Activated T-cell treated with anti-CD3 and anti-CD28 coated beads for 1 hour (primary cell): Measurements from ENCODE around the gene RPS21.

Source experiments
- DNase-seq: peaks from one replicate; pipeline ENCODE4 v3.0.0-alpha.2; 2020; ENCODE audit warnings: low read depth

Gene RPS21

DNA sequence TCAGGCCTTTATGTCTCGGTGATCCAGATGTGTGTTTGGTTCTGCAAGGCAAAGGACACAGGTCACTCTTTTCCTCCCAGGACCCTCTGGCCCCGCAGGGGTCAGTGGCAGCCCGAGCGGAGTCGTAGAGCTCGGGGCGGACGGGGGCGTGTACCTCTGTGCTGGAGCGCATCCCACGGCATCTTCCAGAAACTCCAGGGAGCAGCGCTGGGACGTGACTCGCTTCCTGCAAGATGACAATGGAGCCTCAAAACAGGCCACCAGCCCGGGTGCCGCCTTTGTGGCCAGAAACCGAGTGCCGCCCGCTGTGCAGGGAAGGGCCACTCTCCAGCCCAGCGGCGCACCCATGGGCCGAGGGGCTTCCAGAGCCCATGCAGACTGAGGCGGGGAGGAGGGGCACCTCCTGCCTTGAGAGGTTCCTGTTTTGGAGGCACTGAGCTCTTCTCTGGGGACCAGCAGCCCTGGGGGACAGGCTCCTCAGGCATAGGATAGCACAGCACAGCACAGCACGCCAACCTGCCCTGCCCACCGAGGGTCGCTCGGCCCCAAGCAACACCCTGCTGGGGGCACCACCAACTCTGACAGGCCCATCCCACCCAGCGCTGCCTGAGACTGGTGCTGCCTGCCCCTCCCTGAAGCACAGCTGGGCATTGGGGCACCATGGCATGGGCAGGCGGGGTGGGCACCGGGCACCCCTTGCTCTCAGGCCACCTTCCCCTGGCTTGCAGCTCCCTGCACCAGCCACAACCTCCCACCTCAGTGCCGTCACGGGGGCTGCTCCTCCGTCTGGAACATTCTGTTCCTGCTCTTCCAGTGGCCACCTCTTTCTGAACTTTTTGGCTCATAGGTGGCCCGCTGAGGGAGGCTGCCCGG is 9.7 kb downstream of the RPS21 start:
- no peak for DNase-seq

GRCh38 chr20:62398120-62398821 is 11.4 kb downstream of the RPS21 start:
- DNase-seq: no peak

- DNase-seq: no peak
These were observed 13.1 kb downstream of the RPS21 start for GRCh38 chr20:62400021-62400420.

DNA sequence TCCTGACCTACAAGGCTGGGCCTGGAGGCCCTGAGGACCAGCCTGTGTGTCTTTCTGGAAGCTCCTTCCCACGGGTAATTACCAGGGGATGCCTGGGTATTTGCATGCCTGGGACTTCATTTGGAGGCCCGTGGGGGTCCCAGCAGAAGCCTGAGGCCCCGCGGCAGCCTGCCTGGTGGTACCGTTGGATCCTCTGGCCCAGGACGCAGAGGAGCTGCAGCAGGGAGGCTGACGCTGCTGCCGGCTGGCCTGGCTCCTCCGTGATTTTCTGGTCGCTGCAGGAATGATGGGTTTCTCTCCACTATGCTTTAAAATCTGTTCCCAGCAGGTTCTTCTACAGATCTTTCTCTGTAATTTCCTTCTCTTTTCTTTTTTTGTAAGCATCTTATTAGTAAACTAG is 13.6 kb downstream of the RPS21 start:
- DNase-seq: no peak

DNA sequence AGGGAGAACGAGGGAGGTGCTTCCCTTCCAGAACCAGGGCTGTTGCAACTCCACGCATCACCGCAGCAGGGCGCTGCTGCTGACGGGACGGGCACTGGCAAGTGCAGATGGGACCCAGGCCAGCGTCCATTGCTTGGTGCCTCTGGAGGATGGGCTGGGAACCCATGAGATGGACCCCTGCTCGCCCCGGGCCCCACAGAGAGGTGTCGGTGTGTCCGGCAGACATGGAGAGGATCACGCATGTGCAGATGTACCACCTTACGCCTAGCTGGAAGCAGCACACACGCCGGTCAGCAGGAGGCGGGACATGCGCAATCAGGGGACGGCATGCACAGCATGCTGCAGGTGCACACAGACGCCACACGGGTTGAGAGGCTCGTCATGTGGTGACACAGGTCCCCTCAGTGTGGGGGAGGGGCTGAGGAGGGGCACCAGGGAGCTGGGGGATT is 14.5 kb downstream of the RPS21 start:
- DNase-seq: no peak

GRCh38 chr20:62402456-62403150 is 15.7 kb downstream of the RPS21 start:
- DNase-seq: no peak

DNA sequence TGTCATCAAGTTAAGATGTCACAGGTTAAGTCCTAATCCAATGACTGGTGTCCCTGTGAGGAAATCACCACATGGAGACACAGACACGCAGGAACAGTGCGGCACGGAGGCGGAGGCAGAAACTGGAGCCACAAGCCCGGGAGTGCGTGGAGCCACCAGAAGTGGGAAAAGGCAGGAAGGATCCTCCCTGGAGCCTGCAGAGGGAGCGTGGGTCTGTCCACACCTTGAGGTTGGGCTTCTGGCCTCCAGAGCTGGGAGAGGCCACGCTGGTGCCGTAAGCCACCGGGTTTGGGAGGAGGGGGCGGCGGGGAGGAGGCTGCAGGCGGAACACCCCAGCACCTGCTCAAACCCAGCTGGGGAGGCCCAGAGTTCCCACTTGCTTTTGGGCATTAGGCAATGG is 16.4 kb downstream of the RPS21 start:
- no peak for DNase-seq

- DNase-seq: no peak
These were observed 17.3 kb downstream of the RPS21 start for GRCh38 chr20:62404112-62404665.

DNA sequence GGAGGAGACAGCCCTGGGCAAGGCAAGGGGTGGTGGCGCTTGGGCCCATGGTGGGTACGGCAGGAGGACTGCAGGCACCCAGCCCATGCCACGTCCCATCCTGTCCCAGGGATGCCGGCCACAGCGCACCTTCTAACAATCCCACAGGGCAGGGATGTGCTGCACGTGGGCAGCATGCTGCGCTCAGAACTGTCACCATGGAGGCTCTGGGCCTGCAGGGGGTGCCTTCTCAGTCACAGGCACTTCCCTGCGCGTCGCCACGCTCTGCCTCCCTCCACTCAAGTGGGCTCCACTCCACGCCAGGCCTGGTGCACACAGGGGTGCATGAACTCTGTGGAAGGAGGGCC is 17.8 kb downstream of the RPS21 start:
- DNase-seq: no peak

DNA sequence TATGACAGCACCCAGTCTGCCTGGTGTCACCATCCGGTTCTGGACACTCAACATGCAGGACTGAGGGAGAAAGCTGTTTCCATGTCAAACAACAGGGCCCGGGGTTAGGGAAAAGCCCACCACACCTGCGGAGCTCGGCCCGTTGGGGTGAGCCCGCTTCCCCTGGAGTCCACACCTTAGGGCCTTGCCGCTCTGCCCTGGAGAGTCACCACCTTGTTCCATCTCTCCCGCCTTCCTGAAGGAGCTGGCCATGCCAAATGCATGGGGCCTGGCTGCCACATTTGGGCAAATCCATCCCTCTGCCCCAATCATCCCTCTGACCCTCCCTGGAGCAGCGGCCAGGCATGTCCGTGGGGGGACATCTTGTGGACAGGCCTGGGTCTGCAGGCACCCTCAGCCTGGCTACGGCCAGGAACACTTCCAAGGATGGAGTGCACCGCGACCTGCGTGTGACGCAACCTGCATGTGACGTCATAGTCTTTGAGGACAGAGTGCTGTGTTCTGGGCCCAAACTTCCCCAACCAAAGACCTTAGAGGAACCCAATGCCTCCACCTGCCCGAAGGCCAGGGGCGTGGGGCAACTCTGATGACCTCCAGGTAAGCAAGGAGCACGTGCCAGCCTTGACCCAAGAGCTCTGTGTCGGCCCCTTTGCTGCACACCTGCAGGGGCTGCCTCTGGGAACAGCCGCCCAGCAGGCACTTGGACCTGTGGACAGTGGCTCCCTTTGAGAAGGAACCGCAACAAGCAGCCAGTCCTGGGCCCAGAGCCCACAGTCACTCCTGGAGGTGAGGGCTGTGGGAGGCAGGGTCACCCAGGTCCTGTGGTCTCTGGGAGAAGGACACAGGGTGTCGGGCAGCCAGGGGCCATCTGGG is 18.4 kb downstream of the RPS21 start:
- DNase-seq: no peak

DNA sequence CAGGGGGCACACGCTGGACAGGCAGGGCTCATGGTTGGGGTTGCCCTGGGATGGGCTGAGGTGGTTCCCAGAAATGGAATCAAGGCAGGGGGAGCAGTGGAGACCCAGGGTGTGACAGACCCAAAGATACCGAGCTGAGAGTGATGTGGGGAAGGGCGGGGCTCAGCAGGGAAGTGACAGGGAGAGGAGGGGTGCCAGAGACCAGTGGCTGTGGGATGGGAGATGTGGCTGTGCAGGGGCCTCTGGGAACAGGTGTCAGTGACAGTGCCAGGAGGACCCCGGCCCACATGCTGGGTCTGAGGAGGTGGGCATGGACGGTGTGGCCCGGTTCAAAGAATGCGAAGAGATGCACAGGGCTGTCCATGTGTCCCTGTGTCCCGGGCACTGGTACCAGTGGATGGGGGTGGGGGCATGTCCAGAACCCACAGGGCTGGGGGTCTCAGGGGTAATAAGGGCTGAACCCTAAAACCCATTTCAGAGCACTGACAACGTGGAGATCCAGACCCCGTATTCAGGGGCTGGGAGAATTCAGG is 19.1 kb downstream of the RPS21 start:
- no peak for DNase-seq

DNA sequence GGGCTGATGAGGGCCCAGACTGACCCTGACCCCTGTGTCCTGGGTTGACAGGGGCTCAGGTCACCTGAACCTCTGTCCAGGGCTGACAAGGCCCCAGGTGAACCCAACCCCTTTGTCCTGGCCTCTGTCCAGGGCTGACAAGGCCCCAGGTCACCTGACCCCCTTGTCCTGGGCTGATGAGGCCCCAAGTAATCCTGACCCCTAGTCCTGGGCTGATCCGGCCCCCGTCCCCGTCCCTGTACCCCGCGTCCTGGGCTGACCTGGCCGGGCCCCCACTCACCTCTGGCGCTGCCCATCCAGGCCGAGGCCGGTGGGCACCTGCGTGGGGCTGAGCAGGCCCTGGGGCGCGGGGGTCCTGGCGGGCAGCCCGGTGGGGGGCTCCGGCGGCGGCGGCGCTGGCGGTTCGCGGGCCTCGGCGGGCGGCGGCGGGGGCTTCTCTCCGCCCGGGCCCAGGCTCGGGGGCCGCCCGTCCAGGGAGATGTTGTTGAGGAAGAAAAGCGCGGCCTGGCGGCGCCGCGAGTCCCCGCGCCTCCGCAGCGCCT is 19.8 kb downstream of the RPS21 start:
- no peak for DNase-seq

- DNase-seq: peak; percentile 83
These were observed 20.5 kb downstream of the RPS21 start, which contains the start of gene CABLES2 for GRCh38 chr20:62407221-62407992. TSS of gene CABLES2 (minus strand) at chr20:62407285. CDS start at chr20:62407276, 9 bp downstream.

DNA sequence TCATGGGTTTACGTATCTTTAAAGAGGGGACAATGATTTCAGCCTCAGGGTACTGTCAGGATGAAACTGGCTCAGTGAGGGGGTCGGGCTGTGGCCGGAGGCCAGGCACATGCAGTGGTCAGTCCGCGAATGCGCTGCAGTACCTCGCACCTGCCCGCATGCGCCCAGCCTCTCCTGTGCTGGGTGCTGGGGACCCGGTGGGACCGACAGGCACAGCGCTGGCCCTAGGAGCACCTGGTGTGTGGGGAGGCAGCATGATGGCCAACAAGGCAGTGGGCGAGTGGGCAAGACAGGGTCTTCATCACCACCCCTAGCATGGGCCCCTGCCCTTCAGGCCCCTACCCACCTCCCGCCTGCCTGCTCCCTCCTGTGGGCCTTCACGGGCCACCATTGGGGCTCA is 21.2 kb downstream of the RPS21 start:
- no peak for DNase-seq

GRCh38 chr20:62408640-62409039 is 21.7 kb downstream of the RPS21 start:
- no peak for DNase-seq

DNA sequence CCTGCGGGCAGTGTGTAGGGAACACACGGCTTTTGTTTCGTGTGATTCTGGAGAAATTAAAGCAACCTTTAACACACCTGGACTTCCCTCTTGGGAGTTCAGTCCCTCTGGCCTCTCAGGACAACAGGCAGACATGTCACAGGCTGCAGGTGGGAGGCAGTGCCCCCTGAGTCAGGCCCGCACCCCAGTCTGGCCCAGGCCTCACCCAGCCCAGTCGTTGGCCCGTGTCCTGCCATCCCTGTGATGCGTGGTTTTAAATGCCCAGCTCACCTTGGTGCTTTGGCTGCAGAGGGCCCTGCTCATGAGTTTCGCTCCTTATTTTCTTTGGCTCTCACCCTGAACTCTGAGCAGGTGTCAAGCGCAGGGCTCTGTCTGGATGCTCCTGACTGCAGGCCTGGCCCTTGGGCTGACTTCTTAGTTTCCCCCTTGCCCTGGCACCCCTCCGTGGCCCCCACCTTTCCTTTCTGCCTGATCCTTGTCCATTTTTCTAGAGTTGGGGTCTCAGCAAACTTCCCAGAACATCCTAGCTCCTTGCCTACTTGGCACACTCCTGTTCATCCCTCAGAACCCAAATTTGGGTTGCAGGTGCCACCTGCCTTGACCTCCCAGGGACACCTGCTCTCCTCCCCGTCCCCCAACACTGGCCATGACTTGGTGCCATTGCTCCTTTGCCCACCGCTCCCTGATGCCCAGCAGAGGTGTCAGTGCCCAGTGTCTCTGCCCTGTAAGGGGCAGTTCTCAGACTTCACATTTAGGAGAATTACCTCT is 22.4 kb downstream of the RPS21 start:
- no peak for DNase-seq

- DNase-seq: no peak
These were observed 23.2 kb downstream of the RPS21 start for GRCh38 chr20:62409931-62410745.

DNA sequence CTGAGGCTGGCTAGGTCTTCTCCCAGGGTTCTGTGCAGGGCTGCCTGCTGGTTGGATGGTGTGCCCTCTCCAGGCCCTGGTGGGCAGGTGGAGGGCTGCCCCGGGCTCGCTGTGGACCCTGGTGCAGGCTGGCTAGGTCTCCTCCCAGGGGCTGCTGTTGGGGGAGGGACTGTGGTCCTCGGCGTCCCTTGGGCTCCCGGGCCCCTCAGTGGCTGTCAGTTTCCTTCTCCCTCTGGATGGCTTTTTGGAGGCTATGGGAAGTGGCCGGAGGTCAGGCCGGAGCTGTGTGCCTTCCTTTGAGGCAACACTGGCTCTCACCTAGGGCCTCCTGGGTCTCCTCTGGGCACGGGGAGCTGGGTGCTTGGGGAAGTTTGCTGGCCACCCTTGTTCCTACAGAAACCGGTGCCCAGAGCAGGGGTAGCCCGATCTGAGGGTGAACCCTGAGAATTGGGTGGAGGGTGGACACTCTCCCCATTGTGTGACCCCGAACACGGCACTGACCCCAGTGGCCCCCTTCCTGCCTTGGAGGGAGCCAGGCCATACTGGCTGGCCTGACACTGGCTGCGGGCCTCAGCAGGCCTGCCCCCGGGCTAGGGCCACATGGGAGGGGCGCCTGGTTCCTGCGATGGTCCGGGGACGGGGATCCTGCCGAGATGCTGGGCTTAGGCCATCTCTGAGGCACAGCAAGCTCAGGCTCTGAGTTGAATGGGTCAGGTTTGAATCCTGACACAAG is 24.0 kb downstream of the RPS21 start:
- no peak for DNase-seq
